HG03432 (cell line): Measurements from ENCODE around the gene TBC1D10A.
A peak's percentile ranks its signal among the peaks of the same experiment; 100 is the strongest.

Source experiments
- ATAC-seq: cut with Tn5 transposase; IDR thresholded peaks from one replicate; pipeline ENCODE4 v1.9.1; 2021; ENCODE audit warnings: mild to moderate bottlenecking, moderate library complexity; ENCODE audit not compliant: unreplicated experiment

The TBC1D10A gene

DNA sequence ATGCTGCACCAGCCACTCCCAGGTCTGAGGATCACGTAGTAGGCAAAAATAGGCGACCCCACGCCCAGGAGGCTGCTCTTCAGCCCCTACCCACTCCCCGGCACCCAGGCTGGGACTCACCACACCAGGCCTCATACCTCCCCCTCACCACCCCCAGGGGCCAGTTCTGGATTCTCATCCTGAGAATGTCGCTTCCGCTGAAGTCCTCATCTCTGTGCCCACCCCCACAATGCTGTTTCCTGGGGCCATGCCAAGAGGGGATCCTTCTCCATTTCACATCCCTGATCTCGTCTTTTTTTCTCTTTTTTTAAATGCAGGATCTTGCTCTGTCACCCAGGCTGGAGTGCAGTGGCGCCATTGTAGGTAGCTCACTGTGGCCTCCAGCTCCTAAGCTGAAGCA lies 58.4 kb downstream of the TBC1D10A start:
- no peak for ATAC-seq

DNA sequence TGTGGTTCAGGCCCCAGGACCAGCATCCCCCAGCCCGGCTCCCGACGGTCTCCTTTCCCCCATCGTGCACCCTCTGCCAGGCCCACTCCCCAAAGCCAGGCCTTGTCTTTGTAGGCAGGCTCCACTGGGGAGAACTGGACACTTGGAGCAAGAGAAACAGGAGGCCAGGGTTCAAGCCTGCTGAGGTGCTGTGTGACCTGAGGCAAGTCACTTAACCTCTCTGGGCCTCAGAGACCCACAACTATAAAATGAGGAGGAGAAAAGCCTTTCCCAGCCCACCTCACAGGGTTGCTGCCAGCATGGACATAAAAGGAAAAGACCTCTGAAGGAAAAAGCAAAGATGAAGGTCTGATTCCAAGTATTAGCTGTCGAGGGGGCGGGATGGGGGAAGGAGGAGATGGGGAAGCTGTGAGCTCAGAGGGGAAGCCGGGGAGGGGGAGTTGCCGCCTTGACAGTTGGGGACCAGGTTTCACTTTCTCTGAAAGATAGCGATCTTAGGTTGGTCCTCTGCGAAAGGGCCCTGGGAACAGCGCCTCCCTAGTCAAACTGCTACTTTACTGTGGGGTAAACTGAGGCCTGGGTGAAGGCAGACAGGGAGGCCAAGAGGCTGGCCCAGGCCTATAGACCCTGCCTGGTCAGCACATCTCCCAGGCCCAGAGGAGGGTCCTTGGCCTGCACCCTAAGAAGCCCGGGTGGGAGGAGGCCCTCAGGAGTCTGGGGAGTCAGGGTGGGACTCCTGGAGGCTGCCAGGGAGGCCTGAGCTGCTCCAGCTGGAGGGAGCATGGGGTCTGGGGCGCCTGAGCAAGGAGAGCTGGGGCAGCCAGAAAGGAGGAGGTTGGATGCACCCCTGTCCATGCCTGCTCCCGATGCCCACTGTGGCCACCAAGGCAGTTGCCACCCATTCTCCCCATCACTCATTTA lies 59.1 kb downstream of the TBC1D10A start:
- no peak for ATAC-seq

DNA sequence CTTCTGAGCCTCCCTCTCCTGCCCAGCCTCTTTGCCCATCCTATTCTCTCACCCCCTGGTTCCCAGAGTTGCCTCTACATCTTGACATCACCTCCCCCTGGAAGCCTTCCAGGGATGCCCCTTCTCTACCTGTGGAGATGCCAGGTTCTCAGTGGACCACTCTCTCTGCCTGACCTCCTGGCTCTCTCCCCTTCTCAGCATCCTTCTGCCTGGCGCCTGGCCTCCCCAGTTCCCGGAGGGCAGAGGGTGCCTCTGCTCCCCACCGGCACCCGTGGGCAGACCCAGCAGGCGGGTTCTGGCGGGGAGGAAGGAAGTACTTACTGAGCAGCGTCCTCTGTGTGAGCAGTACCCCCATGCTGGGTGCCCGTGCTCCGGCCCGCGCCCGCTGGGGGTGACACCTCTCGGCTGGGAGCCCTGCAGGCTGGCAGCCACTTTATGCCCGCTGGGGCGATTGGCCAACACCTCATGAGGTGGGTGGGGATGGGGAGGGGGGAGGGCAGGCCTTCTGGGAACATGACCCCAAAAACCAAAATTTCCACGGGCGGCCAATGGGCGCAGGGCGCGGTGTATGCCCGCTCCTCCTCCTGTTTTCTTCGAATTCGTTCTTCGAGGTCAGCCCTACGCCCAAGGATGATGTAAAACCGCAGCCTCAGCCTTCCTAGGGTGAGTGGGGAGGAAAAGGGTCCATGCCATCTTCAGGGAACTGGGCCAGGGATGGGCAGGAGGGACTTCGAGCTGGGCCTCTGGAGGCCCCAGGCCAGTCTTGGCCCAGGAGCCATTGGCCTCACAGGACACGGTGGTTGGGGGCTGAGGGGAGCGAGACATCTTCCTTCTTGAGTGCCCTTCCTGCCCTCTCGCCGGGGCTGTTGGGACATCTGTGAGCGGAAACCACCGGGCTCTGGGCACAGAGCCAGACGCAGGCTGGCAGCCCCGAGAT lies 60.0 kb downstream of the TBC1D10A start, which contains the start of gene OSM:
Gene OSM (minus strand): TSS at position 407 of the 937 bp plus-strand sequence. CDS start 52 bp downstream, at position 355.
- peak; percentile 15 for ATAC-seq

DNA sequence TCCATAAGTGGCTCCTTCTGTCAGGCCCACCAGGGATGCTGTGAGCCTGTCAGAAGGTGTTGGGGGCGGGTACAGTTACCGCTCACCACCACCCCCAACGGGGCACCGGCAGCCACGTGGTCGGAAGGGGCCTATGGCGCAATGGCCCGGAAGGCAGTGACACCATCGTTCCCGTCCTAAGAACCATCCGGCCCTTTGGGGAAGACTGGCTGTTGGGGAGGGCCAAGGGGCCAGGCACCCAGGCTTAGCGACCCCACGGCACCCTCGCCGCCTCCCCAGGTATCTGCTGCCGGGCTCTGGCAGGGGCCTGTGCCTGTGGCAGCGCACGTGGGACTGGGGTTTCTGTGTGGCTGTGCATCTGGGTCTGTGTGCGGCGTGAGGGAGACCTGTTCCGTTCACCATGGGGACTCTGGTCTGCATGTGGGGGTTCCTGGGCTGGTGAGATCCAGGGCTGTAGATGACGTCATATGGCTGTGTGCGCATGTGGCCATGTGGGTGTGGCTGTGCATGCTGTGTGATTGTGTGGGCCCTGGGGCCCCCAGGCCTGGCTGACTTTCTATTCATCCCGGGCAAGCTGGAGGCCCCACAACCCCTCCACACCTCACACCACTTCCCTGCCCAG lies 60.8 kb downstream of the TBC1D10A start:
- ATAC-seq = peak; percentile 69

DNA sequence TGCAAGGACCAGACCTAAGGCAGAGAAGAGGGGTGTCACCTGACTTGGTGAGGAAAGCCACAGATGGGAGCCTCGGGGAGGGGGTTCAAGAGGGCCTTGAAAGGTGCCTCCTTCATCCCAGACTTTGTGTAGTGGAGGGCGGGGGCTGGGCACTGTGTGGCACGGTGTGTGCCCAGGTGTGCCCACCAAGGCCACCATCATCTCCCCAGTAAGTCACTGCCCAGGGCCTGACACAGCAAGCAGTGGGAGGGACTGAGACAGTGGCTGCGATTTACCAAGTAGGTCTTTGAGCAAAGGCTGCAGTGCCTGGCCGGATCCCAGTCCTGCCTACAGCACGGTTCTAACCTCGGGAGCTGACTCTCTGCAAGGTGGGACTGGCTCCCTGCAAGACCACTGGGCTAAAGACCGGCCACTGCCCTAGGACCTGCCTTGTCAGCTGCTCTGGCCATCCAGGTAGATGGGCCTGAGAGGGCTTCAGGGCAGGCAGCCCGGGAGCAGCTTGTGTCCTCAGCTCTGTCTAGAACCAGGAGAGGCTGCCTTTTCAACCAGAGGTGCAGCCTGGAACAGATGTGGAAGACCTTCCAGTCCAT lies 61.5 kb downstream of the TBC1D10A start:
- ATAC-seq = no peak

DNA sequence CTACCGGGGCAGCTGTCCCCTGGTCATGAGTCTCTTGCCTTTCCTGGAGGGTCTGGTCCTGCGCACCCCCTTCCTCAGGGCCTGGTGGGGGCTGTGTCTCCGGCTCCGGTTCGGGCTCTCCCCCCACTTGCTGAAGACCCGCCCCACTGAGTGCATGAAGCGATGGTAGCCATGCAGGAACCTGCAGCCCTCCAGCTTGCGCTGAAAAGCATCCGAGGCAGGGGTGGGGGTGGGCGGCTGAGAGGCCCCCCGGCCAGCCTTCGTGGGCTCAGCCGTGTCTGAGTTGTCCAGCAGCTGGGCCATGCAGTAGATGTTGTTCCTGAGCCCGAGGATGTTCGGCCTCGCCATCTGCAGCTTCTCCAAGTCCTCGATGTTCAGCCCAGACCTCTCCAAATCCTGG lies 62.9 kb downstream of the TBC1D10A start:
- no peak for ATAC-seq

DNA sequence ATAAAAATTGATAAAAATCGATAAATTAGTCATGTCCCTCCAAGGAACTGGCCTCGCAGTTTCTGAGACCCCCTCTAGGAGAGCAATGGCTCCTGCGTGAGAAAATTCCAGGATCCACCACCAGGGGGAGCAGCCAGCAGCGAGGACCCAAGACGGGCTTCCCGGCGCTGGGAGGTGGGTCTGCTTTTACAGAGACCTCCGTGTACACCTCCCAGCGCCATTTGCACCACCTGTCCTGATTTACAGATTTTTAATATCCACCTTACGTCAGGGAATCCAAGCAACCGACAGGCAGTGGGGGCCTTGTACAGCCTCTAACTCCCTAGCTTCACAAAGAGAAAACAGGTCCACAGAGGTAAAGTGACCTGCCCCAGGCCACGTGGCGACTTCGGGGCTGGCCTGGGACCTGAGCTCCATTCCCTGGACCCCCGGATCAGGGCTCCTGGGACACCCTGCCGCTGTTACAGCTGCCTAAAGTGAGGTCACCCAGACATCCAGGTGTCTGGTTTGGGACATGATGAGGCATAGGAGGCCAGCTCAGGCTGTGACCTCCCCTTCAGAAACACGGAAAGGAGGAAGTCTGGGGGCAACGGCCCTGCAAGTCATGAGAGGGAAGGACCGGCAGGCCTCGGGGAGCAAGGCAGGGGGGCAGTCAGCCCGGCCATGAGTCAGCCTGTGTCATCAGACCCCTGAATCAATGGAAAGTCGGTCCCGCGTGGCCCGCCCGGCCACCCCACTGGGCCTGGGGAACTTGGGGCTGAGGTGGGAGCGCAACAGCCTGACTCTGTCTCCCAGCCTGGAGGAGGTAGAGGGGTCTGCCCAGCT lies 63.6 kb downstream of the TBC1D10A start:
- ATAC-seq = no peak

DNA sequence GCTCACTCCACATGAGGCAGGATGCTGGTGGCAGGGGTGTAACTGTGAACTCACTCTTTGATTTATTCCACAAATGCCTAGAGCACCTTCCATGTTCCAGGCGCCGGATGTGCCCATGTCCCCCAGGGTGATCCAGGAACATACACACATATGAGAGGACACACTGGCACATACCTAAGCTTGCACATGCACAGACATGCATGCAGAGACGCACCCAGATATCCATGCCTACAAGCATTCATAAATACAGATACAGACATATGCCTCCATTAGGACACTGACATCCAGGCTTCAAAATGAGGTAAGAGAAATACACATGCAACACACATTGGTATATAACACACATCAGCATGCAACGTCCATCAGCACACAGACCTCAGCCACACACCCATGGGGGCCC lies 64.6 kb downstream of the TBC1D10A start:
- ATAC-seq = no peak

DNA sequence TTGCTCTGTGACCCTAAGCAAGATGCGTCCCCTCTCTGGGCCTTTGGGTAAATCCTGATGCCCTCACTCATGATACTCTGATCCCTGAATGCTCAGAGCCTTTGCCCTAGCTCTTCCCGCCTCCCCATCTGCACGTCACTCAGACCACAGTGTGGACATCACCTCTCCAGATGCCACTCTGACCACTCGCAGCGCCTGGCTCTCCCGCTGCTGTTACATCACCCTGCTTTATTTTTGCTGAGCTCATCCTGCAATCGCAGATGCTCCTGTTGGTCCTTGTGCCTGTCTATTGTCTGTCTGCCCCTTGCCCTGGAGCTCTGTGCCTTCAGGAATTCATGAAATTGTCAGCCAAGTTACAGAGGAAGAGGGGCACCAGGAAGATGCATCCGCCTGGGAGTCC lies 65.6 kb downstream of the TBC1D10A start:
- ATAC-seq = no peak

DNA sequence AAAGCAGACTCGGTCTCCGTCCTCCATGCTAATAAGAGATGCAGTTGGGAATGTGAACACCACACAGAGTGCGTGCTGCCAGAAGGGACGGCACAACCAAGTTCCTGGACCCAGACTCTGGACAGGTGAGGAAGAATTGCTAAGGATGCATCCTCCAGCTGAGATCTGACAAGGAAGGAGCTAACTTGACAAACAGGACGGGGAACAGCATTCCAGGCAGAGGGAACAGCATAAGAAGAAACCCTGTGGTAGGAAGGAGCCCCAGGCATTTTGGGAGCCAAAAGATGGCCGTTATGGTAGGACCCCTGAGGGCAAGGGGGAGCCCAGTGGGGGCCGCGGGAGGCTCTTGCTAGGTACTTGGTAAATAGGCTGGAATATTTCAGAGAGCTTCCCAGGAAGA lies 66.1 kb downstream of the TBC1D10A start:
- ATAC-seq = no peak

DNA sequence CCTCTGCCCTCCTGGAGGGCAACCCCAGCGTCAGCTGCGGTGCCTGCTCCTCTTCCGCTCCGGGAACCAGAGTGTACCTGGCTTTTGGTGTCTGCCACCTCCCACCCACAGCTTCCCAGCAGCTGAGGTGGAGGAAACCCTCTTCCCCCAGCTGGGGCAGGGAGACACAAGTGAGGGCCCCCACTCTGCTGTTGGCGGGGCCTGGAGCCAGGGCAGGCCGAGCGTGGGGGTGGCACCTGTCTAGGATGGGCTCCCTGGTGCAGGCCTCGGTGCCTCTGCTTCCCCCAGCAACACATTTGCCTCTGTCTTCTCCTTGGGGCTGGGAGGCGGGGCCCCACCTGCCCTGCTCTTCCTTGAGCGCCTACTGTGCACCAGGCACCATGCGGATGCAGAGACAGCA lies 66.5 kb downstream of the TBC1D10A start:
- ATAC-seq = no peak

DNA sequence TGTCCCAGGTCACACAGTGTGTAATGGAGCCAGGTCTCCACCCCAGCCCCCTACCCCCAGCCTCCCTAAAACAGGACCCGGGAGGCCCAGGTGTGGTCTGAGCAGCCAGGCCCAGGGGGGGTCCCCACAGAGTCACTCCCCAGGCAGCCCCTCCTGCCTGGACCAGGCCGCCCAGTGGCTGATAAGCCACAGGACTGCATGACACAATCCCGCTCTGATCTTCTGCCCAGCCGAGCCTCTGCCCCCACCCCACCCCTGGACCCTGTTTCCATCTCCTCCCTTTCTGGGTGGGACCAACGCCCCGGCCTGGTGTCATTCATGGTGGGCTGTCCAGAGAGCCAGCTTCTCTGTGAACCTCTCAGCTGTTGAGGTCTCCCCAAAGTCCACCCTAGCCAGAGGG lies 72.4 kb downstream of the TBC1D10A start:
- ATAC-seq = no peak

DNA sequence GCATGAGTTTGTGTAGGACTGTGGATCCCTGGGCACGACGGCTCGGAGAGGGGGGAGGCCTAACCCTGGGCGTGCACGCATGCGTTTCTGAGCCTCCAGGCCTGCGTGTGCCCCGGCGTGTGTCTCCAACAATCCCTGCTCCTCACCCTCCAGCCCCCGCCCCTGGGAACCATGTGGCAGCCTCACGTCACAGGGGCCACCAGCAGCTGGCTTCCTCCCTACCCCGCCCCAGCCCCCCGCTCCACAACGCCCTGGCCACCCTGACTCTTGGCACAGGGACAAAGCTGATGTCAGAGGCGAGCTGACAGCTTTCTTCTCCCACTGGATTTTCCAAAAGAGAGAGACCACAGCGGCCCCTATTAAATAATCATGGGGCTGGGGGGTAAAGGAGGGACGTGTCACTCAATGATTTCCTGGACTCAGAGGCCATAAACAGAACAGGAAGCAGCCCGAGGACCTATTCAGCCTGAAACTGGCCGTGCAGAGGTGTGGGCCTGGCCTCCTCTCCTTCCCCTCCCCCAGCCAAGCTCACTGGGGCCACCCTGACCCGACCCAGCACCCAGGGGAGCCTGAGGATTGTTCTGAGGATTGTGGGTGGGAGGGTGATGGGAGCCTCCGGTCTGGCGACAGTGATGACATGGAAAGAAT lies 73.4 kb downstream of the TBC1D10A start:
- no peak for ATAC-seq

DNA sequence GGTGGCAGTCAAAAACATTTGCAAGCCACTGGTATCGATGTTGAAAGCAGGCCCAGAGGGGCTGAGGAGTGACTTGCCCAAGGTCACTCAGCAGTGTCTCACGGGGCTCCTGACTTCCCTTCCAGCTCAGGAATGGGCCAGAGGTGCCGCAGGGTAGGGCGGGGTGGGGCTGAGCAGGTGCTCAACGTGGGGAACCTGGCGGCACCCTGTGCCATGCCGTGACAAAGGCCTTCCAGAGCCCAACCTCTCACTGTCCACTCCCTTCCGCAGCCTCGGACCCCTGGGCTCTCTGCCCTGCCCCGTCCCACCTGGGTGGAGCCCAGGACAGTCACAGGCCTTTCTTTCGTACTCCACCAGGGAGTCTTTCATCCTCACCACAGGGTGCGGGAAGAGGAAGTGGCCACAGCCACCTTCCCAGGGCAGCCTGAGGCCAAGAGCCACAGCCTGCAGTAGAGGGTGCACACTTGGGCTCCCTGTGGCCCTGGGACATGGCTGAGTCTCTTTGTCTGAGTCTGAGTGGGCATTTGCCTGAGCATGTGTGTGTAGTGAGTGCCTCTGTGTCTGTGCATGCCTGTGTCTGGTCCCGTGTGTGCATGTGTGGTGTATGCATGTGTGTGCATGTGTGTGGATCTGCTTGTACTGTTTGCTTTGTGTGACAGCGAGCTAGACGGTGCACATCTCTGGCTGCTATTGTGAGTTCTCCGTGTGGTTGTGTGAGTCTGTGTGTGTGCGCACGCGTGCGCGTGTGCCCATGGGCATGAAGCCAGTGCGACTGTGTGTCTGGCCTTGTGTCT lies 74.1 kb downstream of the TBC1D10A start:
- no peak for ATAC-seq

DNA sequence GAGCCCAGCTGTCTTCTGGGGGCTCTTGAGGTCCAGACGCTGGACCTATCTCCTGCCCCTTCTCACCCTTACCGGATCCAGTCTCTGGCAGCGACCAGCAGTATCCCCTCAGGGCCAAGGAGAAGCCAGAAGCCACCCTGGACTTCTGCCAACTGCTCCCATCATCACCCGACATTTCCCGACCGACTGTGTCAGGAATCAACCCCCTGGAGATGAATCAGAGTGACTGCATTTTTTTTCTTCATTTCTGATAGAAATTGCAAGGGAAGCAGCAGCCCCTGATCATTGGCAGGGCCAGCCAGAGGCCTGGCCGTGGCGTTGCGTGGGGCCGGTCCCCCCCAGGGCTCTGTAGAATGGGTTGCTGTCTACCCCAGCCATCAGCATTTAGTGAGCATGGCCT lies 75.0 kb downstream of the TBC1D10A start:
- no peak for ATAC-seq

DNA sequence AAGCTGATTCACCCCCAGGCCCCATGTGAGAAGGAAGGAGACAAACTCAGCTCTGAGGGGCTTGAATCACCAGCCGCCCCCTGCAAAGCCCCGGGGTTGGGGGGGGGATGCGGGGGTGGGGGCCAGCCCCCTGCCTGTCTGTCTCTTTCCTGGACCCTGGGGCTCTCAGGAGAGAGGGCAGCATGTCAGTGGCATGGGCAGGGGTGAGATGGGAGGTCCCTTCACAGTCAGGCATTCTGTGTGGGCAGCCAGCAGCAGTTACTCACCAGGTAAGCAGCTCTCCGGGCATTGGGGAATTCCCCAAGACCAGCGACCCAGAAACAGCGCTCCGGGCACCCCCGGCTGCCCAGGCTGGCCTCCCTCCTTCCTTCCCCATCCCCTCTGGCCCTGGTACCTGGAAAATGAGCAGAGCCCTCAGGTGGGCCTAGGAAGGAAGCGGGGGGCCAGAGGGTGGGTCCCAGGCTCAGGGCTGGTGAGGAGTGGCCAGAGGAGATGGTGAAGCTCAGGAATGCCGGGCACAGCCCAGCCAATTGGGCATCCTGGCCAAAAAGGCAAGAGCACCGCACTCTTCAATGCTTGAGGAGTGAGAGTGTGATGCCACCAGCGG lies 76.0 kb downstream of the TBC1D10A start:
- no peak for ATAC-seq

DNA sequence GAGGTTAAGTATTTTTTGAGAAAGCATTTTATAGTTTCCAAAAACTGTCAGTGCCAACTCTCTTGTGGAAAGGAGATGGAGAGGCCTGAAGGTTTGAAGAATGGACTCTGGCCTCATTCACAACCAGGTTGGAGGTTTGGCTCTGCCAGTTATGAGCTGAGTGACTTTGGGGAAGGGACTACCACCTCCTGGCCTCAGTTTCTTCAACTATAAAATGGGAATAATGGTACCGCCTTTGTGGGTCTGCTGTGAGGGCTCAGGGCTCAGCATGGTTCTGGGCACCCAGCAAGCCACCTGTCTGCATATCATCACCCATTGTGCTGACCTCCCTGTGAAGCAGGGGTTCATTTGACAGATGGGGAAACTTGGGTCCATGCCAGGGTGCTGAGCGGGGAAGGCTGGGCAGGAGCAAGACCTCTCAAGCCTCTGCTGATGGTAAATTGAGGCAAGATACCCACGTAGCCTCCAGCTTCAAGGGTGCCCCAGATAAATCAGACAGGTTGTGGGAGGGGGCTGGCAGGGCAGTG lies 76.6 kb downstream of the TBC1D10A start:
- no peak for ATAC-seq
